Stimulated activated CD4-positive, alpha-beta T cell treated with anti-CD3 and anti-CD28 coated beads, TNF-alpha, amount 100 ng/mL, for 24 hours (primary cell): Measurements from ENCODE around the gene C4BPB.
A peak's percentile ranks its signal among the peaks of the same experiment; 100 is the strongest.

Source experiments
- DNase-seq, 3 experiments: peaks; one replicate each; pipeline ENCODE4 v3.0.0-alpha.2; 2020; ENCODE audit warnings: low read depth in 3 of 3

C4BPB gene

DNA sequence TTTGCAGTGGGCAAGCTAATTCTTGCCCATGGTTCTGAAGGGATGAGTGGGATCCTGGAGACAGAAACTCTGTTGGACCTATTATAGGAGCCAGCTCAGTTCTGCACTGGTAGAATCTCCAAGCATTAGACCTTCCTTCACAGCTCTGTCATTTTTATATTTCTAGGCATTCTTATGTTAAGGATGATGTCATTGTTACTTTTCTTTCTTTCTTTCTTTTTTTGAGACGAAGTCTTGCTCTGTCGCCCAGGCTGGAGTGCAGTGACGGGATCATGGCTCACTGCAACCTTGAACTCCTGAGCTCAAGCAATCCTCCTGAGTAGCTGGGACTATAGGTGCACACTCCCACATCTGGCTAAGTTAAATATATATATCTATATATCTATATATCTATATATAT, 28.1 kb upstream of the C4BPB start:
- DNase-seq, result no peak

GRCh38 chr1:207062058-207062457, 26.6 kb upstream of the C4BPB start:
- DNase-seq, result no peak

- no peak for DNase-seq
Observed at GRCh38 chr1:207063014-207063413, 25.6 kb upstream of the C4BPB start.

DNA sequence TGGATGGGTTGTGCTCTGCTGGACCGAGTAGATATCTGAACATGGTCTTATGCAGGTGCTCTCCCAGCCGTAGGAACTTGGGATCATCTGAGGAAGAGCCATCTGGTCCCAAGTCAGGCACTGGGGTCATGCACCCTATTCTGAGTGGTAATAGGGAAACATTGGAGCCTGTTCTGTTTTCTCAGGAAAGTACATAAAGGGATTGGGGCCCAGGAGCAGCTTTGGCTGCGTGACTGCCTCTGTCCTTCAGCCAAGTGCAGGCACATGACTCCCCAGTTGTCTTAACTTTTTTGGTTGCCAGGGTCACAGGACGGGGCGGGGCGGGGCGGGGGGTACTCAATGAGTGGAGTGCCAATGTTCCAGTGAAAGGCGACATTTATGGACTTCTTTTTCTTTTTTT, 24.1 kb upstream of the C4BPB start:
- DNase-seq, result no peak

- DNase-seq, result no peak
Observed at GRCh38 chr1:207067185-207067584, 21.5 kb upstream of the C4BPB start.

GRCh38 chr1:207067665-207068064, 21.0 kb upstream of the C4BPB start:
- no peak for DNase-seq

- DNase-seq, result no peak
Observed at GRCh38 chr1:207069061-207069460, 19.6 kb upstream of the C4BPB start.

DNA sequence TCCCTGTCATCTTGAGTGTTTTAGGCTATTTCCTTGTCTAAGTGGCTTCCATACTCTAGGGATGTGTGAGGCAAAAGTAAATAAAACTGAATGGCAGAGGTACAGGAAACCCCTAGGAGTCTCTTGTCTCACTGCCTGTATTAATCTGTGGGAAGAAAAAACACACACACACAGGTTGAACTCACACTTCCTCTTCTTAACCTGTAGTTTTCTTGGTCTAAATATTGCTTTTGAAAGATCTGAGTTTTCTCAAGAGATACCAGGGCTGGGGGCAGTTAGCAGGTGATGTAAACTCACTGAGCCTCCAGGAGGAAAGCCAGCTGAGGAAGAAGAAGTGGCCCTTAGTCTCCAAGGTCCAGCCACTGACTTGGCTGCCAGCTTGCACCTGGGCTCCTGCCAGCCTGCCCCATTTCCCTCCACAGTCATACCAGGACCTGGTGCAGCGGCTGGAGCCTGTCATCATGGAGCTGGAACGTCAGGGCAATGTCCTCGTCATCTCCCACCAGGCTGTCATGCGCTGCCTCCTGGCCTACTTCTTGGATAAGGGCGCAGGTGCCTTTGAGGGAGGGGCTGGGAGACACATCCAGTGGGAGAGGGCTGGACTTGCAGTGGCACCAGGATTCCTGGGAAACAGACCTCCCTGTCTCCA, 18.7 kb upstream of the C4BPB start:
- no peak for DNase-seq

GRCh38 chr1:207070811-207071210, 17.8 kb upstream of the C4BPB start:
- no peak for DNase-seq

DNA sequence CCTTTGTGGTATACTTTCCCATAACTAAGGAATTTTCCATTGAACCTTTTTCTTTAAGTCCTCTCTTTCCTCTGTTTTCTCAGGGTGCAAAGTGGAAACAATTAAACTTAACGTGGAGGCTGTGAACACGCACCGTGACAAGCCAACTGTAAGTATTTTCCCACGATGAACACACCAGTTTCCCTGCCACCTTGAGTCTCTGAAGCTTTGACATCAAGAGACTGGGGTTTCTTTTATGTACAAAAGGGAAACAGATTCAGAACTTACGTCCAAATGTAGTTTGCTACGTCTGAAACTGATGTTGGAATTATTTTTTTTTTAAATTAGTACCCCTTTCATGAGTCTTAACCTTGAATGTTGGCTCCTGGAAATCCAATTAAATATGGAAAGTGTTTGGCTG, 17.2 kb upstream of the C4BPB start:
- DNase-seq, result no peak

GRCh38 chr1:207072233-207072632, 16.4 kb upstream of the C4BPB start:
- DNase-seq, result no peak

DNA sequence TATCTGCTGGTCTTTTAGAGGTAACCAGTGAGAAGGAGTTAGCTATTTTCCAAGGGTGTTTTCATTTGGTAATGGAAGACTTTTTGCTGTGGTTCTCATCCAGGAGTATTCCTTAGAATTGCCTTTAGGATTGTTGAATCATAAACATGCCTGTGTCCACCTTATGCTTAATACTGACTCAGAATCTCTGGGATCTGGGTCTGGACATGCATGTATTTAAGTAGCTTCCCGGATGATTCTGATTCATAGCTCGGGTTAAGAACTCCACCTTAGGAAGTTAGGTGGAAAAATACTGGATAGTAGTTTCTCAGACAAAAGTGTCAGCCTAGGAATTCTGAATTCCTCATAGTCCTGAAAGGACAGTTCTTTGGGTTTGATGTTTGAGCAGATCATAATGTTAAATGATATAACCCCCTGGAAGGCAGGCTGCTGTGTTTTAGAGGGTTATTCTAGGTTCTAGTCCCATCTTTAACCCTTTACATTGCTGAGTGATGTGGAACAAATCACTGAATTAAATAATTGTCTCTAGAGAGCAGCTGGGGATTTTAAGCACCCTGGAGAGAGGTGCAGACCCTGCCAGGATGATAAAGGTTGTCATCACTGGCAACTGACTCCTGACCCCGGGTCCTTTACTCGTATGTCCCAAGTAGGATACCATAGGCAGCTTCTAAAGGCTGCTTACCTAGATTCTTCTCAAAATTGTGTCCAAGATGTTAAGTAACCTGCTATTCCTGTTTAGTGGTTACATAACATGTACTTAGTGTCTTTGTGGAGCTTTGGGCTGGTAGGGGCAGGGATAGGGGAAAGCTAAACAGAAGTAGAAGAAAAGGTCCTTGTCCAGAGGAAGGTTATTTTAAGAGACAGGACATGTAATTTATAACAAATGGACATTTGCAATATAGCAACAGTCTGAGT, 14.5 kb upstream of the C4BPB start:
- no peak for DNase-seq

GRCh38 chr1:207076181-207076955, 12.3 kb upstream of the C4BPB start:
- no peak for DNase-seq

- DNase-seq, result no peak
Observed at GRCh38 chr1:207077012-207077411, 11.6 kb upstream of the C4BPB start.

DNA sequence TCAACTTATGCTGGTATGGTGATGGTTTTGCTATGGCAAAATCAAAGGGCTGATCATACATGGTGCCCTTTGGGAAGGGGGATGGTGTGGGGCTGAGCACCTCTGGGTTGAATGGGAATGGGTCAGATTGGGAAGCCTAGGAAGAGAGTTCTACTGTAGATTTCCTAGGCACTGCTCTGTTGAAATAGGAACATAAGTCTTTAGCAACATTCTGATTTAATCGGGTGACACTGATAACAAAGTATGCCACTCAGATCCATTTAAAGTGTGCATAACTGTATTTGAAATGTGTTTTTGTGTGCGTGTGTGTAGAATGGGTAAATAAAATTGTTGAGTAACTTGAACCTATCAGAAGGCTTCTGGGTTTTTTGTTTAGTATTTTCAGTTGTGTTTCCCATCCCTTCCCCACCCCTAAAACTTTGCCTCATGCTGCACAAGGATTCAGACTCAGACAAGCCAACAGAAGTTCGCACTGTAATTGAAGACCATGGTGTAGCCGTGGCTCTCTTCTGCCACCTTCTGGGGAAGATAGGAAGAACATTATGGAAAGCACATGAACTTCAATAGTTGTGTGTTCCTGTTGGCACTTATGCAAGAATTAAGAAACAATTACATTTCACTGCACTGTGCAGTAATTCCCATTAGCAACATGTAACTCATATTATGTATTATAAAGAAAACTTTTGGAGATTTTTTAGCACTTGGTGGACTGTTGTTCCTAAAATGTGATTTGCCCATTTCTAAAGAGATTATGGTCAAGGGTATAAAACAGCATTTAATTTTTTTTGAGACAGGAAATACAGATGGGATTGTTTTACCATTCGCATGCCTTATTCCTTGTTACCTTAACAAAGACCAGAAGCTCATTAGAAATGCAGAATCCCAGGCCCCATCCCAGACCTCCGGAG, 10.9 kb upstream of the C4BPB start:
- peak; percentile 25 to 60 (median 35) for DNase-seq

- DNase-seq, result no peak
Observed at GRCh38 chr1:207078578-207079132, 10.0 kb upstream of the C4BPB start.

- DNase-seq, result no peak
Observed at GRCh38 chr1:207079706-207080241, 8.9 kb upstream of the C4BPB start.

DNA sequence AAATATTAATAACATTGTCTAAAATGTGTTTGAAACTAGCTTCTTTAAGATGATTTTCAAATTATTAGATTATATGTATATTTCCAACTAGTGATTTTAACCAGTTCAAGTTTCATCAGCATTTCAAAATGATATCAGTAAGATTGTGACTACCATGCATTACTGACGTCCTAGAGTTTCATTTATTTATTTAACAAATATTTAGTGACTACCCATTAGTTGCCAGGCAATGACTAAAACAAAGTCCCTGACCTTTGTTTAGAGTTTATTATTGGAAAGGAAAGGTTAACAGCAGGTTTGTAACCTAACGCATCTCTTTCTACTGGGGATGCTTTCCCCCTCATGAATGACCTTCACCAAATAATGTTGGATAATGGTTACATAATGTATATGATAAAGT, 7.6 kb upstream of the C4BPB start:
- DNase-seq, result no peak

GRCh38 chr1:207081806-207082205, 6.9 kb upstream of the C4BPB start:
- DNase-seq, result no peak

GRCh38 chr1:207084232-207084631, 4.4 kb upstream of the C4BPB start:
- no peak for DNase-seq

DNA sequence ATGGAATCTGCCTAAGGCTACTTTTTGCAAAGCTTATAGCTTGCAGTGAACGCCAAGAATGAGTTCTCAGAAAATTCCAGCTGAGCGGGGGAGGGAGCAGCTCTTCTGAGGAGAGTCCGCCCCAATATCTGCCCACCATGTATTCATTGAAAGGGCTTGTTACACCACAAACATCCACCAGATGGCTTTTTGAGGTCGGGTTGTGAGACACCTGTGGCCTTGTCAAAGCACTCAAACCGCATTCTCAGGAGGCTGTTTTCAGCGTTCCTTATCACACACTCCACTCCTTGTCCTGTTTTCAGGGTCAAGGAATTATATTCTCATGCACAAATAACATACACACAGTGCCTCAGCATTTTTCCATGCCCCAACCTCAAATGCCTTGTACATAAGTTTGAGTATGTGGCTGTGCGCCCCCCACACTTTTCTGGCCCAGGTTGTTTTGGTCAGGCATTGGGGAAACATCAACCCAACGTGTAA, 3.9 kb upstream of the C4BPB start:
- DNase-seq, result peak; percentile 16 to 37 (median 20)
